HG02970 (cell line): Measurements from ENCODE around the gene KCNA1.
"Not testable (repeated sequence)": the region's sequence is repeated elsewhere in the genome, so short reads cannot be mapped to it uniquely, and the experiment has no call there.

Source experiments
- ATAC-seq: cut with Tn5 transposase; IDR thresholded peaks from one replicate; pipeline ENCODE4 v1.9.1; 2021; ENCODE audit warnings: mild to moderate bottlenecking, moderate library complexity, moderate number of reproducible peaks; ENCODE audit not compliant: unreplicated experiment, low FRiP score

Gene KCNA1

GRCh38 chr12:4909734-4910501, at the start of gene KCNA1:
Gene KCNA1 (plus strand): TSS chr12:4909905. CDS start chr12:4911379, 1,474 bp downstream.
- no peak for ATAC-seq

DNA sequence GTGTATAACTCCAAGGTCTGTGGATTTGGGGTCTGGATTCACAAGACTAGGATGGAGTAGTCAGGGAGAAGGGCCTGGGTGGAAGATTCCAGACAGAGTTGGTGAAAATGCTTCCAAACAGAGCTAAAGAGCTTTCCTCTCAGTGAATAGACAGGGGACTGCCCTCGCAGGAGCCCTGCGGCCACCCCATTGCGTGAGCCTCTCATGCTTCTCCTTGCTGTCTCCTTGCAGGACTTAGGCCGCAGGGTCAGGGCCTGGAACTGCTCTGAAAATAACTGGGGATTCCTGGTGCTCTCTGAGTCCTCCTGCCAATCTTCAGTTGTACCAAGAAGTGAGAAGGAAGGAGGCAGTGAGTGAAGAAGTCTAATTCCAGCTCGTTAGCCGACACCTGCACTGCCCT, 49.0 kb upstream of the KCNA1 start:
- no peak for ATAC-seq

DNA sequence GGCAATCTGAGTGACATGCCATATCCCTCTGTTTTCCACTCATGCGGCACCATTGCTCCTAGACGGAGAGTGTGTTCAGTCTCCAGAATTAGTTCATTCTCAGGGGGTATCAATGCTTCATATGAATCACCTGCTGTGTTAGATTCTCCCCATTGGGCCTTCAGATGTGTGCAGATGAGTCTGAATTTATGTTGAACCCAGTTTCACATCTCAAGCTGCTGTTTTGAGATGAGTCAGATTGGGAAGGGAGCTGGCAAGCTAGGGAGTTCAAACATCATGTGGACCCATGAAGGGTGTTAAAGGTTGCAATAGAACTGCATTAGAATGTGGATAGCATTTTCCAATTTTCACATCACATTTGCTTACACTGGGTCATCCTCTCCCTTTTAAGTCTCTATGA, 46.9 kb upstream of the KCNA1 start:
- no peak for ATAC-seq

- no peak for ATAC-seq
Measured at GRCh38 chr12:4864575-4864974, 45.1 kb upstream of the KCNA1 start.

- no peak for ATAC-seq
Measured at GRCh38 chr12:4865246-4865645, 44.5 kb upstream of the KCNA1 start.

DNA sequence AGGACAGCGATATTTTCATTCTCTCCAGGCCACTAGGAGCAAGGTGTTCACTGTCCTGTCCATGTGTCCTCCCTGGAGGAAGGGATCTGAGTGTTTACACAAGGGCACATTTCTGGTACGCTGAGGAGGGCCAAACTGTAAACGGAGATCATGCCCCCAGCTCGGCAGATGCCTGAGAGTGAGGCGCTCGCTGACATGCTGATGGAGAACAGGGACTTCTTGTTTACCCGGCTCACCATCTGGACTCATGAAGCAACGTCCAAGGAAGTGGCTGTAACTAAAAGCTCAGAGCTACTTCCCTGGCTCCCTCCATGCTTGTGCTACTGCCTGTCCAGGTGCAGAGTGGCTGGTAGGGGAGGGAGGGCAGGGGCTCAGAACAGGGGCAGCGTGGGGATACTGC, 43.4 kb upstream of the KCNA1 start:
- no peak for ATAC-seq

- ATAC-seq: no peak
Measured at GRCh38 chr12:4867384-4867783, 42.3 kb upstream of the KCNA1 start.

- no peak for ATAC-seq
Measured at GRCh38 chr12:4870423-4870822, 39.3 kb upstream of the KCNA1 start.

DNA sequence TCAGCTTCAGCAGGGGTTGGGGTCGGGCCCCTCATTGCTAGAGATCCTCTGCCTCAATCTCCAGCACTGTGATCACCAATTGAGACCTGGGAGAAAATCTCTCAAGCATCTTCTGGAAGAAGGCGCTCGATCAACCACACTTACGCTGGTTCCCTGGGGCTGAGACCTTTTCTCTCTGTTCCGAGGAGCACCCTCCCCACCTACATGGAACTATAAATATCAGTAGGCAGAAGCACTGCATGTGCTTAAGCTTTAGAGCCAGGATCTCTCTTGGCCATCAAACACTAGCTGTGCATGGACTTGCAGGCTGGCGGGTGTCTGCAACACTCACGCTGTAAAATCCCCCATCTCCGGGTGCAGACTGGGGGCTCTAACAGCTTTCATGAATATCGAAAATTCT, 38.2 kb upstream of the KCNA1 start:
- no peak for ATAC-seq

GRCh38 chr12:4873947-4874346, 35.8 kb upstream of the KCNA1 start:
- ATAC-seq: no peak

- ATAC-seq: no peak
Measured at GRCh38 chr12:4874671-4875070, 35.0 kb upstream of the KCNA1 start.

GRCh38 chr12:4879481-4879880, 30.2 kb upstream of the KCNA1 start:
- not testable (repeated sequence) for ATAC-seq

- no peak for ATAC-seq
Measured at GRCh38 chr12:4881266-4882064, 28.2 kb upstream of the KCNA1 start.

- no peak for ATAC-seq
Measured at GRCh38 chr12:4891866-4892265, 17.8 kb upstream of the KCNA1 start.

- ATAC-seq: no peak
Measured at GRCh38 chr12:4892418-4892817, 17.3 kb upstream of the KCNA1 start.

DNA sequence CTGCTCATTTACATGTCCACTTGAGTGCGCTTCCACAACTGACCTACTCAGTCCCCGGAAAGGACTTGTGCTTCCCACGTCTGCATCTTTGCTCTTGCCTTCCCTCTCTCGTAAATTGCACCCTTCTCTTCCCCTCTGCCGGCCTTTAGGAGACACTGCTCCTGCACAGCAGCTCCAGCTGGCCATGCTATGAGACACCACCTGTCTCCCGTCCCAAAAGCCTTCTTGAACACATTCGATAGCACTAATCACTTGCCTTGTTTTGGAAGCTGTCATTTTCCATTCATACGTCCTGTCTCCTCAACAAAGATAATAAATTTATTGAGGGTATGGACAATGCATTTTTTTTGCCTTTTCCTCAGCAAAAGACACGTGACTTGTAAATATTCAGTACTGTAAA, 15.7 kb upstream of the KCNA1 start:
- no peak for ATAC-seq

DNA sequence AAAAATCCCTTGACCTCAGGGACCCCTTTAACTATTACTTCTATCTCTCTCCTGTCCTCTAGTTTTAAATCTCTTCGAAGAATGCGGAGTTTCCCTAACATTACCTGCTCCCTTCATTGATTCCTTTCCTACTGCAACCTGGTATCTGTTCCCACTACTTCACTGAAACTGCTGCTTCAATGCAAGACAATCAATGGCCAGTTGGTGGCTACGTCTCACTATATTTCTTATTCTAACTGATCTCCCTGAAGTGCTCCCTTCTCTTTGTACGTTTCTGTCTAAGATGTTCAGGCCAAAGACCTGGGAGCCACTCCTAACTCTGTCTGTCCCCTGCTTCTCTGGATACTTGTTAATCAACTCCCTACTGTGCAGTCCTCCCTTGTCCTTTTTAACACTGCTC, 10.3 kb upstream of the KCNA1 start:
- ATAC-seq: no peak

DNA sequence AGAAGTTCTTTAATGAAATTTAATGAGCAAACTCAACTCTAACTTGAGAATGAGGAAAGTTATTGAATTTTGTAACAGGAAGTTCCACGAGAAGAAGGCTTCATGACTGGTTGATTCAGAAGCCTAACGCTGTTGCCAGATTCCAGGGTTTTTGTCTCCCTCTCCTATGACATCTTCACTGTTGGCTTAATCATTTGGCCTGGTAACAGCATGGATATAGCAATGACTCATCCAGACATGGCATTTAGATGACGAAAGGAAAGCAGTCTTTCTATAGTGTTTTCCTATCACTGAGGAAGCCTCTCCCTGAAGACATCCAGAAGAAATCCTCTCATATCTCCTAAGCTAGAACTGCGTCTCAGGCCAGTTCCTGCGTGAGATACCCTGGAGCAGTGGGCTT, 9.4 kb upstream of the KCNA1 start:
- ATAC-seq: no peak

- no peak for ATAC-seq
Measured at GRCh38 chr12:4905316-4905715, 4.4 kb upstream of the KCNA1 start.

- no peak for ATAC-seq
Measured at GRCh38 chr12:4908684-4909409, 858 bp upstream of the KCNA1 start.

DNA sequence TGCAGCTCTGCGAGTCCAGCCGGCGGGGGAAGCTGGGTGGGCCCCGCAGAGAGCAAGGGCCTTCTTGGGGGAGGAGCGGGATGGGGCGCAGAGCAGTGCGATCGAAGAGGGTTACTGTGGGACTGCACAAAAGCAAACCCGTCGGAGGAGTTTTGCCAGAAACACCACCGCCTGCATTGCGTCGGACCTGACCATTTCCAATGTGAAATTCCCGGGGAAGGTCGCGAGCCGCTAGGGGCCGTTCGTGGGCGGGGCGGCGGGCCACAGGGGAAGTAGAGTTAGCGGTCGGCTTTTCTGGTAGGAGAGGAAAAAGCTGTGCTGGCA, 333 bp upstream of the KCNA1 start:
- ATAC-seq: no peak
